HUES6 (cell line): ENCODE results near the gene GPSM3.

Experiments used
- H3K27ac ChIP-seq: 2 replicates; pipeline ENCODE4 v1.7.0; 2013; ENCODE audit warnings: low read depth, mild to moderate bottlenecking, low read length, inconsistent platforms
- H3K27me3 ChIP-seq: 2 replicates; pipeline ENCODE4 v1.6.1; 2013; ENCODE audit warnings: low read length; ENCODE audit not compliant: control insufficient read depth, insufficient read depth
- H3K36me3 ChIP-seq: 2 replicates; pipeline ENCODE4 v1.6.1; 2013; ENCODE audit warnings: low read length; ENCODE audit not compliant: control insufficient read depth, insufficient read depth
- H3K4me1 ChIP-seq: 2 replicates; pipeline ENCODE4 v1.6.1; 2013; ENCODE audit warnings: low read length; ENCODE audit not compliant: control insufficient read depth, insufficient read depth
- H3K4me3 ChIP-seq: 2 replicates; pipeline ENCODE4 v1.5.1; 2013; ENCODE audit warnings: low read depth, low read length
- H3K9ac ChIP-seq: one replicate; pipeline ENCODE4 v1.6.1; 2013; ENCODE audit warnings: mild to moderate bottlenecking, low read length
- H3K9me3 ChIP-seq: 2 replicates; pipeline ENCODE4 v1.6.1; 2013; ENCODE audit warnings: low read depth, low read length; ENCODE audit not compliant: control insufficient read depth, insufficient read depth

The GPSM3 gene

GRCh38 chr6:32168807-32169591 lies 23.4 kb downstream of the GPSM3 start:
- no peak overlapping the region for H3K9ac ChIP-seq
- no peak overlapping the region for H3K27ac ChIP-seq
- H3K9me3 ChIP-seq: no peaks in the 10 kb centered on the region
- H3K36me3 ChIP-seq: peaks cover 53% of the 10 kb centered on the region
- no peaks in the 10 kb centered on the region for H3K27me3 ChIP-seq
- no peak overlapping the region for H3K4me3 ChIP-seq
- H3K4me1 ChIP-seq: peaks cover 20% of the 10 kb centered on the region; the same call in 1 of the 2 replicates

- H3K4me3 ChIP-seq: no peak overlapping the region
- H3K9me3 ChIP-seq: no peaks in the 10 kb centered on the region
- H3K27ac ChIP-seq: no peak overlapping the region
- H3K4me1 ChIP-seq: peaks cover 15% of the 10 kb centered on the region; the same call in 1 of the 2 replicates
- peaks cover 51% of the 10 kb centered on the region for H3K36me3 ChIP-seq
- H3K9ac ChIP-seq: no peak overlapping the region
- H3K27me3 ChIP-seq: no peaks in the 10 kb centered on the region
Measured at GRCh38 chr6:32168350-32168749, 24.1 kb downstream of the GPSM3 start.

GRCh38 chr6:32167761-32168262 lies 24.6 kb downstream of the GPSM3 start:
- Histone ChIP-seq H3K36me3 (peaks cover 56% of the 10 kb centered on the region), H3K27ac (no peak overlapping the region), H3K9ac (no peak overlapping the region), H3K27me3 (no peaks in the 10 kb centered on the region), H3K9me3 (no peaks in the 10 kb centered on the region), H3K4me1 (peaks cover 9% of the 10 kb centered on the region; the same call in 1 of the 2 replicates), H3K4me3 (no peak overlapping the region)

- H3K9me3 ChIP-seq: no peaks in the 10 kb centered on the region
- H3K4me1 ChIP-seq: peaks cover 9% of the 10 kb centered on the region; the same call in 1 of the 2 replicates
- no peak overlapping the region for H3K27ac ChIP-seq
- H3K9ac ChIP-seq: peak overlapping the region; percentile 41
- H3K4me3 ChIP-seq: no peak overlapping the region; the same call in 1 of the 2 replicates
- H3K36me3 ChIP-seq: peaks cover 61% of the 10 kb centered on the region
- no peaks in the 10 kb centered on the region for H3K27me3 ChIP-seq
Measured at GRCh38 chr6:32167154-32167760, 25.2 kb downstream of the GPSM3 start.

- H3K27ac ChIP-seq: no peak overlapping the region
- peaks cover 64% of the 10 kb centered on the region for H3K36me3 ChIP-seq
Measured at GRCh38 chr6:32166411-32167061, 25.9 kb downstream of the GPSM3 start.

GRCh38 chr6:32164295-32164694 lies 28.1 kb downstream of the GPSM3 start, which contains the start of gene EGFL8:
Gene EGFL8, plus strand, starts transcription at chr6:32164595. Its CDS starts 1,571 bp downstream, at chr6:32166166.
- Histone ChIP-seq H3K27me3 (no peaks in the 10 kb centered on the region), H3K9ac (no peak within 1 kb of the TSS), H3K9me3 (no peaks in the 10 kb centered on the region), H3K27ac (no peak within 1 kb of the TSS), H3K36me3 (peaks cover 42% of the 10 kb centered on the region), H3K4me1 (peaks cover 9% of the 10 kb centered on the region; the same call in 1 of the 2 replicates), H3K4me3 (no peak within 1 kb of the TSS)

More at GRCh38 chr6:32166411-32167061, 25.9 kb downstream of the GPSM3 start:
- H3K27me3 ChIP-seq: no peaks in the 10 kb centered on the region
- H3K4me3 ChIP-seq: no peak overlapping the region; the same call in 1 of the 2 replicates
- H3K9me3 ChIP-seq: no peaks in the 10 kb centered on the region
- peaks cover 9% of the 10 kb centered on the region; the same call in 1 of the 2 replicates for H3K4me1 ChIP-seq
- H3K9ac ChIP-seq: peak overlapping the region; percentile 41

- peaks cover 9% of the 10 kb centered on the region; the same call in 1 of the 2 replicates for H3K4me1 ChIP-seq
- no peak overlapping the region for H3K9ac ChIP-seq
- H3K27ac ChIP-seq: no peak overlapping the region
- no peak overlapping the region for H3K4me3 ChIP-seq
- no peaks in the 10 kb centered on the region for H3K9me3 ChIP-seq
- peaks cover 37% of the 10 kb centered on the region for H3K36me3 ChIP-seq
- H3K27me3 ChIP-seq: no peaks in the 10 kb centered on the region
Measured at GRCh38 chr6:32163559-32164258, 28.7 kb downstream of the GPSM3 start.

GRCh38 chr6:32158052-32158451 lies 34.4 kb downstream of the GPSM3 start:
- H3K9me3 ChIP-seq: no peaks in the 10 kb centered on the region
- peaks cover 35% of the 10 kb centered on the region for H3K36me3 ChIP-seq
- H3K27me3 ChIP-seq: no peaks in the 10 kb centered on the region; the same call in 1 of the 2 replicates

GRCh38 chr6:32156891-32157290 lies 35.6 kb downstream of the GPSM3 start:
- H3K36me3 ChIP-seq: peaks cover 26% of the 10 kb centered on the region

More at GRCh38 chr6:32158052-32158451, 34.4 kb downstream of the GPSM3 start:
- H3K9ac ChIP-seq: no peak overlapping the region
- peaks cover 6% of the 10 kb centered on the region; the same call in 1 of the 2 replicates for H3K4me1 ChIP-seq
- no peak overlapping the region for H3K4me3 ChIP-seq
- no peak overlapping the region for H3K27ac ChIP-seq

GRCh38 chr6:32154514-32155161 lies 37.8 kb downstream of the GPSM3 start:
- Histone ChIP-seq H3K9me3 (no peaks in the 10 kb centered on the region), H3K36me3 (peaks cover 25% of the 10 kb centered on the region), H3K4me3 (peak overlapping the region; percentile 86), H3K9ac (peak overlapping the region; percentile 91), H3K27ac (peak overlapping the region; percentile 26; the same call in 1 of the 2 replicates), H3K4me1 (peaks cover 28% of the 10 kb centered on the region), H3K27me3 (peaks cover 28% of the 10 kb centered on the region)

More at GRCh38 chr6:32156891-32157290, 35.6 kb downstream of the GPSM3 start:
- Histone ChIP-seq H3K9ac (no peak overlapping the region), H3K4me3 (no peak overlapping the region), H3K4me1 (peaks cover 14% of the 10 kb centered on the region), H3K27me3 (peaks cover 9% of the 10 kb centered on the region), H3K9me3 (no peaks in the 10 kb centered on the region), H3K27ac (no peak overlapping the region)
